ENCODE results near the gene CIAO2B. TPM values are rescaled to one million over a fixed set of nuclear protein-coding genes. Genes with fewer than 3 reads are reported as not detected.
"Not testable (repeated sequence)": the region's sequence is repeated elsewhere in the genome, so short reads cannot be mapped to it uniquely, and the experiment has no call there.

The CIAO2B gene
- total RNA-seq, 1 experiment from 2014 or later = 244 TPM

GRCh38 chr16:66956154-66956457, 21.9 kb upstream of the CIAO2B start:
- DNase-seq (ENCODE audit: low read depth) = not testable (repeated sequence)

DNA sequence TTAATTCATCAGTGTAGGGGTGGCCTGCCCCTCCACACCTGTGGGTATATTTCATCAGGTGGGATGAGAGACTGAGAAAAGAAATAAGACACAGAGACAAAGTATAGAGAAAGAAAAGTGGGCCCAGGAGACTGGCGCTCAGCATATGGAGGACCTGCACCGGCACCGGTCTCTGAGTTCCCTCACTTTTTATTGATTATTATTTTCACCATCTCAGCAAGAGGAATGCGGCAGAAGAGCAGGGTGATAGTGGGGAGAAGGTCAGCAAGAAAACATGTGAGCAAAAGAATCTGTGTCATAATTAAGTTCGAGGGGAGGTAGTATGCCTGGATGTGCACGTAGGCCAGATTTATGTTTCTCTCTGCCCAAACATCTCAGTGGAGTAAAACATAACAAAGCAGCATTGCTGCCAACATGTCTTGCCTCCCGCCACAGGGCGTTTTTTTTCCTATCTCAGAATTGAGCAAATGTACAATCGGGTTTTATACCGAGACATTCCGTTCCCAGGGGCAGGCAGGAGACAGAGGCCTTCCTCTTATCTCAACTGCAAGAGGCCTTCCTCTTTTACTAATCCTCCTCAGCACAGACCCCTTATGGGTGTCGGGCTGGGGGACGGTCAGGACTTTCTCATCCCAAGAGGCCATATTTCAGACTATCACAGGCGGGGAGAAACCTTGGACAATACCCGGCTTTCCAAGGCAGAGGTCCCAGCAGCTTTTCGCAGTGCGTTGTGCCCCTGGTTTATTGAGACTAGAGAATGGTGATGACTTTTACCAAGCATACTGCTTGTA, 21.4 kb upstream of the CIAO2B start:
- DNase-seq (ENCODE audit: low read depth) = not testable (repeated sequence)

- DNase-seq (ENCODE audit: low read depth) = peak; percentile 74
Observed at GRCh38 chr16:66954097-66954659, 20.0 kb upstream of the CIAO2B start.

GRCh38 chr16:66953462-66954096, 19.4 kb upstream of the CIAO2B start:
- no peak for DNase-seq (ENCODE audit: low read depth)

DNA sequence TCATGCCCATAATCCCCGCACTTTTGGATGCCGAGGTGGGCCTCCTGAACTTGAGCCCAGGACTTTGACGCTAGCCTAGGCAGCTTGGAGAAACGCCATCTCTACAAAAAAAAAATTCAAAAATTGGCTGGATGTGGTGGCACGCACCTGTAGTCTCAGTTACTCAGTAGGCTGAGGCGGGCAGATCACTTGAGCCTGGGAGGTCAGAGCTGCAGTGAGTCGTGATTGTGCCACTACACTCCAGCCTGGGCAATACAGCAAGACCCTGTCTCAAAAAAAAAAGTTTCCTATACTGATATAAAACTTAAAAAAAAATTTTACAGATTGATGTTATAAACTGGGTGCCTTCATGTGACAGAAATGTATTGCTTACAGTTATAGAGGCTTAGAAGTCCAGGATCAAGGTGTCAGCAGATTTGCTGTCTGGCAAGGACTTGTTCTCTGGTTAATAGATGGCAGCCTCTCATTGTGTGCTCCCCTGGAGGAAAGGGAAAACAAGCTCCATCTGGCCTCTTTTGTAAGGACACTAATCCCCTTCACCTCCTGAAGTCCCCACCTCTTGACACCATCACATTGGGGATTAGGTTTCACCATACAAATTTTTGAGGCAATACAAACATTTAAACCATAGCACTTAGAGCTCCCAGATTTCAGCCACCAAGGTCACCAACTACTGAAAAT, 18.4 kb upstream of the CIAO2B start:
- no peak for DNase-seq (ENCODE audit: low read depth)

DNA sequence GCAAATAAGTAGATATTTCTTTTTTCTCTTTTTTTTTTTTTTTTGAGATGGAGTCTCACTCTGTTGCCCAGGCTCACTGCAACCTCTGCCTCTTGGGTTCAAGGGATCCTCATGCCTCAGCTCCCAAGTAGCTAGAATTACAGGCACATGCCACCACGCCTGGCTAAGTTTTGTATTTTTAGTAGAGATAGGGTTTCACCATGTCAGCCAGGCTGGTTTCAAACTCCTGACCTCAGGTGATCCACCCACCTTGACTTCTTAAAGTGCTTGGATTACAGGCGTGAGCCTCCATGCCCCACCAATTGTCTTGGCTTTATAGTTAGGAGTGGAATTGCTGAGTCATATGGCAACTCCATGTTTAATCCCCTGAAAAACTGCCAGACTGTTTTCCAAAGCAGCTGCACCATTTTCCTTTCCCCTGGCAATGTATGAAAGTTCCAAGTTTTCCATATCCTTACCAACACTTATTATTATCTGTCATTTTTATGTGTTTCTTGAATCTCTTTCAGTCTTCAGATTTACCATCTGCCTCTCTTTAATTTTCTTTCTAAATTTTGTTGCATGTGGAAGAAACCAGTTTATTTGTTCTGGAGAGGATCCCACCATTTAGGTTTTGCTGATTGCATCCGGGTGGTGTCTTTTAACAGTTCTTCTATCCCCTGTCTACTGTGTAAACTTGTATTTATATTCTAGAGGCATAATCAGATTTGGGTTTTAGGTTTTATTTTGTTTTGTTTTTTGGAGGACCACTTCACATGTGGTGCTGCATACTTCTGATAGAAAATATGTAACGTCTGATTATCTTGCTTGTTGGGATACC, 17.0 kb upstream of the CIAO2B start:
- DNase-seq (ENCODE audit: low read depth) = no peak

DNA sequence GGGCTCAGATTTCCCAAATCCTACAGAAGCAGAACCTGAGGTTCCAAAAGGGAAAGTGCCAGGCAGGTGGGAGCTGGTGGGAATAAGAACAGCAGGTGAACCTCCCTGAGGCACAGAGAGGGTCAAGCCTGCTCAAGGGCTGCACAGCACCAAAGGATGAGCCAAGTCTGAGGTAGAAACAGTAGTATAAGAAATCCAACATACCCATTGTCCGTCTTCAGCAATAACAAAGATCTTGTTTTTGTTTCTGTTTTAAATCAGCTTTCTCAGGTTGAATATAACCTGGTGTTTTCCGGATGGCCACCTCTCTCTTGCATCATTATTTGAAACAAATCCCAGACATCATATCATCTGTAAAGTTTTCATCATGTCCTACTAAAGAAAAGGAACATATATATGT, 16.2 kb upstream of the CIAO2B start:
- DNase-seq (ENCODE audit: low read depth) = no peak

DNA sequence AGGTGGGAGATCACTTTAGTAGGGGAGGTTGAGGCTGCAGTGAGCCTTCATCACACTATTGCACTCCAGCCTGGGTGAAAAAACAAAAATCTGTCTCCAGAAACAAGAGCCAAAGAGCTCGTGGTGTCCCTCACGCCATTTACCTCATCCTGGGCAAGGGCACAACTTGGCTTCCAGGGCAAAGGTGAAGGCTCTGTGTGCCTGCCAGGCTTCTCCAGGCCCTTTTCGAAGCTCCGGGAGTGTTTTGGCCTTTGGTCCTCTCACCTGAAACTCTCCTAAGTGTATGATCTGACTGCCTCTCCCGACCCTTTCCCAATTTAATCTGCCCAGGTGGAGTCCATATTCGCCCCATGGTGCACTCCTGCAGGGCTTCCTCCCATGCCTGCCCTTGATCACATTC, 15.3 kb upstream of the CIAO2B start:
- DNase-seq (ENCODE audit: low read depth) = no peak

DNA sequence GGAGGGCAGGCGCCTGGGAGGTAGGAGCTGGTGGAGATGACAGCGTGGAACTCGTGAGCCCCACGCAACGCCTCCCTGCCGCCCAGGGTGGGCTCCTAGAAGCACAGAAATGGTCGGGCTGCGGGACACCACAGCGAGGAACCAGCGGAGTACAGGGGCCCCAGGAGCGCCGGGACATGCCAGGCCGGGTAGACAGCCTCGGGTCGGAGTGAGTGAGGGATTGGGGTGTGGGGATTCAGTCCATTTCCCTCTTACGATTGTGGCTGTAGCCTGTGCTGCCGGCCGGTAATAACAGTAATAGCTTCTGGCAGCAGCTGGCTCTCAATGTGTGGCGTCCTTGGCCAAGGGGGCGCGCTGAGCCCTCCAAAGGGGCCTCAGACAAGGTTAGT, 14.6 kb upstream of the CIAO2B start:
- no peak for DNase-seq (ENCODE audit: low read depth)

DNA sequence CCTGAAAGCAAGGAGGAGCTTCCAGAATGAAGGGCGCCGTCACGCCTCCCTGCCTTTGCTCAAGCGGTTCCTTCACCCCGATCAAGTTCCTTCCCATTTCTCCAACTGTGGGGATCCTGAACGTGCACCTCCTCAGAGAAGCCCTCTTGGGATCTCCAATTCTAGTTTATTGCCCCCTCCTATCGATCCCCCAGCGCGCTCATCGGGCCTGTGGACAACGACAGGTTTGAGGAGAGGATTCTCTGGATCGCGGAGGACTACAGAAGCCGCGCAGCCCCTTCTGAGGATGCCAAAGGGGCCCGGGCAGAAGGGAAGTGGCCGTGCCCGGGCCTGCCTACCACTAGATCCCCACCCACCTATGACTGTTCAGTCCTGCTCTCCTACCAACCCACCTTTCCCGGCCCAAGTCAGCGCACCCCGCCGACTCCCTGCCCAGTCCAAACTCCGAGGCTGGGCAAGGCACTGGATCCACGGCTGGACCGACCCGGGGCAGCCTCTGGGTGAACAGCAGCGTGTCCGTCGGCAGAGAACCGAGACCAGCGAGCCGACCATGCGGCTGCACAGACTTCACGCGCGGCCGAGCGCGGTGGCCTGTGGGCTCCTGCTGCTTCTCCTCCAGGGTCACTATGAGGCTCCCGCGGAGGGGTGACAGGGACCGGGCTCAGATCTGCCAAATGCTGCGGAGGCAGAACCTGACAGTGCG, 14.1 kb upstream of the CIAO2B start:
- no peak for DNase-seq (ENCODE audit: low read depth)

DNA sequence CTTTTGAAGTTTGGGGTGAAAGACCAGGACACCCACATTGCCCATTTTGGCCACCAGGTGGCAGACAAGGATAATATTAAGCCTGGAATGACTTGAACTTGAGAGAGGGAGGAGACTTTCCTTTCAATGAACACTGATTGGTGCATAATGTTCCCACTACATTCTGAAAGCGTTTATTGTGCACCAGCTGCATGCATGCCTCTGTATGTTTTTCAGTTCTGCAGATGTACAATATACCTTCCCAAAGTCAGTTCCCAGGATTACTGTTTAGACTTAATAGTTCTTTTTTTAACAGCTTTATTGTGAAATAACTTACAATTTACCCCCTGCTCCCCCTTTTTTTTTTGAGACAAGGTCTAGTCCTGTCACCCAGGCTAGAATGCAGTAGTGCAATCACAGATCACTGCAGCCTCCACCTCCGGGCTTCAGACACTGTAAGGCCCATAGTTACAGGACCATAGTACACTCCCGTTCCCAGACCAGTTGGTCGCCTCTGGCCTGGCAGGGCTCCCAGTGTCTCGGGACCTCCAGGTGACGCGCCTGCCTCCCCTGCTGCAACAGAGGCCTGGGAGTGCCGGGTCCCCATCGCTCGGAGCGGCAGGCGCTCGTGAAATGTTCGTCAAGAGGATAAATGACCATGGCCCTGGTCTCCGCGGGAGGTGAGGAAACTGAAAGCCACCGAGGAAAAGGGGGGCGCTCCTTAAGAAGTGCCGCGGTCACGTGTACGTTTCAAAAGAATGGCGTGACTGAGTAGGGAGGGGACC, 13.3 kb upstream of the CIAO2B start:
- DNase-seq (ENCODE audit: low read depth) = peak; percentile 77

- DNase-seq (ENCODE audit: low read depth) = no peak
Observed at GRCh38 chr16:66946974-66947301, 12.7 kb upstream of the CIAO2B start.

DNA sequence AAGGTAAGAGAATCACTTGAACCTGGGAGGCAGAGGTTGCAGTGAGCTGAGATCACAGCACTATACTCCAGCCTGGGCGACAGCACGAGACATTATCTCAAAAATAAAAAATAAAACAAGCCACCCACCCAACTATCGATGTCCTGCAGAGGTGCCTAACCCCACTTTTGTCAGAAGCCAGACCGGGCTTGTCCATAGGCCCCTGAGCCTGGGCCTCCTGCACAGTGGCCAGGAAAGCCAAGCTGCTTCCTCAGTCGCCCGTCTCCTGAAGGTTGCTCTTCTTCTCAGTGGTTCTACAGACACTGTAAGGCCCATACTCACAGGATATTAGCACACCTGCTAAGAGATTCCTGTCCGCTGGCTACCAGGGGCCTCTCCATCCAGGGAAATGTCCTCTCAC, 12.3 kb upstream of the CIAO2B start:
- no peak for DNase-seq (ENCODE audit: low read depth)

- no peak for DNase-seq (ENCODE audit: low read depth)
Observed at GRCh38 chr16:66945939-66946338, 11.7 kb upstream of the CIAO2B start.

GRCh38 chr16:66944971-66945370, 10.8 kb upstream of the CIAO2B start:
- not testable (repeated sequence) for DNase-seq (ENCODE audit: low read depth)

DNA sequence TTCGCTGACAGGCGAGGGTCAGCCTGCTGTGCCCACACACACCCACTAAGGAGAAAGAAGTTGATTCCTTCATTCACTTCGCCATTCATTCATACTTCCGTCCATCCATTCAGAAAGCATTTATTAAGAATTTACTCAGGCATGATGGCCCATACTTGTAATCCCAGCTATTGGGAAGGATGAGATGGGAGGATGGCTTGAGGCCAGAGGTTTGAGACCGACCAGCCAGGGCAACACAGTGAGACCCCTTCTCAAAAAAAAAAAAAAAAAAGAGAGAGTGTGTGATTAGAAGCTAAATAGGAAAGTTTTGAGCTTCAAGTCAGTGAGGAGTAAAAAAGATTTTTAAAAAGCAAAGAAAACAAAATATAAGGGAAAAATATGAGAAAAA, 9.8 kb upstream of the CIAO2B start:
- DNase-seq (ENCODE audit: low read depth) = no peak

- no peak for DNase-seq (ENCODE audit: low read depth)
Observed at GRCh38 chr16:66943426-66944053, 9.3 kb upstream of the CIAO2B start.

DNA sequence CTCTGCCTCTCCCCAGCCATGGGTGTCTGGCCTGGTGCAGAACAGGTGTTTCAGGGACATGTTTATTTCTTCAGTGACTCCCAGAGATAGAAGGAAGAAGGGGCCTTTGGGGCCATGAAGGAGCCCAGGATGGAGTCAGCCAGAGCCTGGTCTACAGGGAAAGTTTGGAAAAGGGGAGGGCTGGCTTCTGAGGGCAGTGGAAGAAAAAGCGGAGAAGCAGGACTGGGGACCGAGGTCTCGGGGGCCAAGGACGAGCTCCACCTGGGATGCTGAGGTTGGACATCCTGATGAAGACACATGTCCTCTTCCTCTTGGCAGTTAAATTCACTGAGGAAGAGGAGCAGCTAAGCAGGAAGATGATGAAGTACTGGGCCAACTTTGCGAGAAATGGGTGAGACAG, 8.8 kb upstream of the CIAO2B start:
- no peak for DNase-seq (ENCODE audit: low read depth)

GRCh38 chr16:66940236-66940635, 6.0 kb upstream of the CIAO2B start:
- DNase-seq (ENCODE audit: low read depth) = no peak

GRCh38 chr16:66939366-66939765, 5.2 kb upstream of the CIAO2B start:
- DNase-seq (ENCODE audit: low read depth) = no peak

All from HT1080 (cell line).